Neural progenitor cell (in vitro differentiated cells): ENCODE results near the gene SLC9A5.

Experiments used
- CTCF ChIP-seq: fragments of 200-600 bp; sonication (generic); IDR thresholded peaks from 2 replicates; pipeline ENCODE4 v1.5.1; 2017; ENCODE audit warnings: antibody characterized with exemption, mild to moderate bottlenecking
- EZH2 ChIP-seq: fragments of 200-600 bp; sonication (generic); IDR thresholded peaks from 2 replicates; pipeline ENCODE4 v1.6.1; 2017; ENCODE audit warnings: antibody characterized with exemption, mild to moderate bottlenecking, moderate library complexity

- TF ChIP-seq CTCF (no peak), EZH2 (no peak)
These were observed 10.6 kb upstream of the SLC9A5 start for GRCh38 chr16:67238278-67238575.
